DMS53 treated with DMSO at 0.1 percent for 48 hours (cell line): ENCODE measurements around the gene KCNMA1.

Experiments used
- DNase-seq: peaks from one replicate; lab custom pipeline; 2025; ENCODE audit not compliant: unreplicated experiment; lab: John Stamatoyannopoulos, UW

Gene KCNMA1

DNA sequence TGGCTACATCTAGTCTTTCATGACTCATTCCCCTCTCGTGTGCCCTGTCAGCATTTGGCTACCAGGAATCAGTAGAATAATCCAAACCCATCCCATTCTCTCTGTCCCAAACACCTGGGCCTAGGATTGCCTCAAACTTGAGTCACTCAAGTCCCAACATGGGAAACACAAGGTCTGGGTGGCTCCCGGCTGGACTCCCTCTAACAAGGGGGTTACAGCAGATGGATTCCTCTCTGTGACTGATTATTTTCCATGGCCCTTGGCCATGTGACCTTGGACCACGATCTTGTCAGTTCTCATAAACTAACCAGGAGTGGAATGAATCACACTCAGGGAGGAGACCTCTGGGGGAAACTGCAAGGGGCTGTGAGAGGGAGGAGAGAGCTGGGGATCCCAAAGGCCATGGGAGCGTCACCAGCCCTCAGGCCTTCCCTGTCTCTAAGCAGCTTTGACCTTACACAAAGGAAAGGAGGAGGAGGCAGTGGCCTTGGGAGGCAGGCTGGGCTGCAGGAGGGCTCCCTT is 533.1 kb downstream of the KCNMA1 start:
- DNase-seq = no peak

DNA sequence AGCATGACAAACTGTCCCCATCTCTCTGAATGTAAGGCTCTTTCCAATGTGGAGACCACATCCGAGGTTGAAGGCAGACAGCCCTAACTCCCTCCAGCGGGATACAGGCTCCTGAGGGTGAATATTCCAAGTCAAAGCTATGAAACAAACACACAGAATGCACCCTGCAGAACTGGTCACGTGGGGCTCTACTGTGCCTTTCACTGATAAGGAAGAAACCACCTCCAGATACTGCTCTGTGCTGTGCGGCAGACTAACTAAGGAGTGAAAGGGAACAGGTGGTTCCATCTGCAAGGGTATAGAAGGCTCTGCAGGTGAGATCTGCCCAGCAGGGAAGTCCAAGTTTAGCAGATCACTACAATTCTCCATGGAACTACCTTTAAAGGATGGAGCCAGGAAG is 534.4 kb downstream of the KCNMA1 start:
- DNase-seq = no peak

DNA sequence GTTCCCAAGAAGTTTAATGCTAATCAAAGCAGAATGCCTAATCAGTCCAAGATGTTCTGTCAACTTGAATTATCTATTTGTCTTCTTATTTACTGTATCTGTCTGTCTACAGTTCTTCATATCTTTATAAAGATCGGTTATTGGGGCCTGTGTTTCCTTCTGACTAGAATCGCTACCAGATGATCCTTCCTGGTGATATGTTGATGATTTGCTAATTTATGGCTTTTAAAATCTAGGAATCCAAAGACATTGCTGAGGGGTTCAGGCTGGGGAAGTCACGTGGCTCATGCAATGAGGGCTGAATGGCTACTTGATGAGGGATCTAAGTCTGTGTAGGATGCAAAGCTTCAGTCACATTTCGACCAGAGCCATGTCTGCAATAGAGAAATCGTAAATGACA is 536.3 kb downstream of the KCNMA1 start:
- no peak for DNase-seq

DNA sequence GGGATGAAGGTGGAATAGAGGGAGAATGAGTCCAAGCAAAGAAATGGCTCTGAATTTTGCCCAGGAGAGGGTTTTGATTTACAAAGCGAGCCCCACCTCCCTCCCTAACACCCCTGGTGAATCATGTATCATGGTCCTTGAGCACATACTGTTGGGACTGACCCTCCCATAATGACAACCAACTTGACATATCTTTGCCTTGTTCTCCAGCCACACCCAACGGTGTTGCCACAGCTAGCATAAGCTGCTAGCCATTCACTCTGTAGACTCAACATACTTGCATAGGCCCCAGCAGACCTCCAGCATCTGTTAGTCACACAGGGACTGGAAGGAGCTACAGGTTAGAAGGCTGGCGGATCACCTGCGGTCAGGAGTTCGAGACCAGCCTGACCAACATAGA is 538.5 kb downstream of the KCNMA1 start:
- DNase-seq = no peak

DNA sequence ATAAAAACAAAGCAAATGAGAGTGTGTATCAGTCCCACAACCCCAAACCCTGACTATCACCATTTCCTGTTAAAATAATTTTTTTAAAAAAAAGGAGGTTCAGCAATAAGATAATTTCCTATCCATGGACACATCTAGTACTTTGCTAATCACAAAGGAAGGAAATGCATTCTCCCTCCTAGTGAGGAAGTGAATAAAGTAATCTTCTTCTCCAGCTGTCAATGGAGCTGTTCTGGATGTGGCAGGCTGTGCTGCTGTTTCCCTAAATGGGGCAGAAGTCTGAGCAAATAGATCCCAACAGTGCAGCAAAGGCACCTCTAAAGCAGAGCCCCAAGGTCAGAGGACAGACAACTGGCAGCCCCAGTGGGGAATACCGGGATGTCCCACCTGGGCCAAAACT is 540.0 kb downstream of the KCNMA1 start:
- DNase-seq = no peak

DNA sequence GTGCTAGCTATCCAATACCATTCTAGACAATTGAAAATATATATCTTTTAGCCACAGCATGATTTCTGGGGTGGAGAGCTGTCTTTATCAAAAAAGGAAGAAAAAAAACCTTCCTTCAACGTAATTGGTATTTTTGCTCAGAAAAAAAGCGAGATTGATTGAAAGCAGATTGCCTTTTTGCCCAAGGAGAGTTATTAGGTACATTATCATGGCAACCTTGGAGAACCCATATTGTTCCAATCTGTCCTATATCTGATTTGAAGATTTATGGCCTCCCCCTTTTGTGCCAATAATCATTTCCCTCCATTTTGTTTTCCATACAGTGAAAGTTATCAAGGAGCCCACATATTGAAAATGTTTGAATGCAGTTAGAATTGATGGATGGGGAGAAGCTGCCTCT is 544.5 kb downstream of the KCNMA1 start:
- DNase-seq = no peak

DNA sequence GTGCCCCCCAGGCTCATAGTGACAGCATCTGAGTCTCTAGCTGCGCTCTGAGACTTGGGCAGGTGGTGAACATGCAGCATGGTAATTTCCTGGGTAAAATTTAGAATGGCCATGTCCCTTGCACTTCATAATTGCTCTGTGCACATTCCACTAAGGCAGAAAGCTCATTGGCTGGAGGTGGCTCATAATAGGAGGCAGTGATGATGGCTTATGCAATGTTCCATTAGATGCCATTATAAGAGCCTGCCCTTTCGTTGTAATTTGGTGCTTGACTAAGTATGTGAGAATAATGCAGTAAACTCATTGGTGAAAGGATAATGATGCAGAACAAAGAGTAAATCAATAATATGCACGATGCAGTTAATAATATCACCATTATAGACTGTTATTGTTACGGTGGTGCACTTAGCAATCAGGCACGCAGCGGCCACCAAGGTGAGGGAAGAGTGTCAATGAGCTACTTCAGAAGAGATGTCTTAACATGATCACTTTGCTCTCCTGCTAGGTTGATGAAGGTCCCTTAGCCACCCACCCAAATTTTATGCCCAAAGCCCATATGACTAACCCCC is 545.9 kb downstream of the KCNMA1 start:
- no peak for DNase-seq

DNA sequence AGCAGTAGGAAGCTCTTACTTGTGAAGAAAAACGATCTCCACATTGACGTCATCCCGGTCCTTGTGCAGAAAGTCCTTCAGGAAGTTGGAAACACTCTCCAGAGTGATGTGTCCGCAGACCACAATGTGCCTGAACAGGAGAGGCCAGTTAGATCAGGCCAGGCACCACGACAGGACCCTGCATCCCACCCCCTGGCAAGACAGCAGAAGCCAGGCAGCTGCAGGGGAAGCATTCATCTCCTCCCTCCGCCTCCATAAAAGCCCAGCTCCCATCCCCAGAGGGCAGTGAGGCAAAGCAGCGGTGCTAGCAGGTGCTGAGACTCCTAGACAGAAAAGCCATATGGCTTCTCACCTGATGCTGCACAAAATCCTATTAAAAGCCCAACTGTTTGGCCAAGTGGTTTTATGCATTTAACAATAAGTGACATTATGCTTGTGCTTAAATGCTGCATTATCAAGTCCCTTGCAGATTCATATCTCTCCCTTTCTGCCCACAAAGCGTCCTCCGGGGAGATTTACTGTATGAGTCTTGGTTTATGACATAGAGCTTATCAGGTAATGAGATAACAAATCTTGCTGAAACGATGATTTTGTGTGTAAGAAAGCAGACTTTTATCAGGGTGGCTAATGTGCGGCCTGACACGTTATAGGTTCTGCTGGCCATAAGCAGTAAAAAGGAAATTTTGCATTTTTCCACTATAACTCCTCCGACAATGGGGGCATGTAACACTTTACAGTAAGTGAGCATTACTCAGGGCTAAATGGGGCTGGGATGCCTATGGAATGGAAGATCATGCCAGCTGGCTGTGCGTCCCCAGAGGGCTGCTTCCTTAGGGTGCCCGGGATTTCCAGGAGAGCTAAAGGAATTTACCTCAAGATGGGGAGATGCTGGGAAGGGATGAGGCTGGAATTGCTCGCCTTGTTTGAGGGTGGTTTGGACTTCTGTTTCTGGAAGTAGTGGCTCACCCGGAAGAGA is 546.9 kb downstream of the KCNMA1 start:
- no peak for DNase-seq

DNA sequence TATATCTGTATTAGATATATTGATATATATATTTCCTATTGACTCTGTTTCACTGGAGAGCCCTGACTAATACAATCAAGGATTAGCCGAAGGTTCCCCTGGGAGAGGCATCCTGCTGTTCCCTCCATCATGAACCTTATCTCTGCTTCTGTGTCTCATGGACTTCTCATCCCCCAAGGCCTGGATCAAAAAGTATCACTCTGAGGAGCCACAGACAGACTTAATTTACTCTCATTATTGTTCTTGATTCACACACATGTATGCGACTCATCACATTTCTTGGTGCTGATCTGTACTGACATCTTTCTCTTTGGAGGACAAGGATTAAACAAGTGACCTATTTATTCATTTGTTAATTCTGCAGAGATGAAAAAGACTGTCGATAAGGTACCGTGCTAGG is 550.2 kb downstream of the KCNMA1 start:
- DNase-seq = no peak

DNA sequence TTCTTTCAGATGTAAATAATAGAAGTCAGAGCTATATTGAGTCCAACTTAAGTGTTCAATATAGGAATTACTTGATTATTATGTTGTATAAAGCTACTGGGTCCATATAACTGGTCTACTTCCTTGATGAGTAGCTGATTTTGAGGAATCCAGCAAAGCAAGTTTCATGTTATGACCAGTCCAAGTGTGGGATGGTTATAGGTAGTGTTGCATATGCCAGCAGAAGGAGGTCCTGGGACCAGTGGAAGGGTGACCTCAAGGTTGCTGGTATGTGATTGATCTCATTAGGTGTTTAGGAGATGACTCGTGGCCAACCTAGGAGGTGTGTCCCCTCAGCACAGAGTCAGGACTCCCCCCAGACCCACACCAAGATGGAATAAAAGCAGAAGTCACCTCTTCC is 551.5 kb downstream of the KCNMA1 start:
- no peak for DNase-seq

DNA sequence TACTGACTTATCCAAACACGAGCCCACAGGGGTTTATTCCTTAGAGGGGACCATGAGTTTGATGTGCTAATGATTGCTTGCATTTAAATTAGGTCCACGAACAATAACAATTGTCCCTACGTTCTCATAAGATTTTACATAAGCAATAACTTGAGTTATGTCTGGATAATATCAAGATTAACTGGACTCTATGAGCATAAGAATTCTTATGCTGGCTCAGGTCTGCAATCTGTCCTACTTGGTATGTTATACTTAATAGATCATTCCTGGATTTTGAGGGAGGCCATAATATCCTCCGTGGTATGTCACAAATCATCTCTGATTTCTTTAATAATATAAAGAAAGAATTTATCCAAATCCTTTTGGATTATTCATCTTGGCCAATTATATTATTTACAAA is 552.3 kb downstream of the KCNMA1 start:
- no peak for DNase-seq

DNA sequence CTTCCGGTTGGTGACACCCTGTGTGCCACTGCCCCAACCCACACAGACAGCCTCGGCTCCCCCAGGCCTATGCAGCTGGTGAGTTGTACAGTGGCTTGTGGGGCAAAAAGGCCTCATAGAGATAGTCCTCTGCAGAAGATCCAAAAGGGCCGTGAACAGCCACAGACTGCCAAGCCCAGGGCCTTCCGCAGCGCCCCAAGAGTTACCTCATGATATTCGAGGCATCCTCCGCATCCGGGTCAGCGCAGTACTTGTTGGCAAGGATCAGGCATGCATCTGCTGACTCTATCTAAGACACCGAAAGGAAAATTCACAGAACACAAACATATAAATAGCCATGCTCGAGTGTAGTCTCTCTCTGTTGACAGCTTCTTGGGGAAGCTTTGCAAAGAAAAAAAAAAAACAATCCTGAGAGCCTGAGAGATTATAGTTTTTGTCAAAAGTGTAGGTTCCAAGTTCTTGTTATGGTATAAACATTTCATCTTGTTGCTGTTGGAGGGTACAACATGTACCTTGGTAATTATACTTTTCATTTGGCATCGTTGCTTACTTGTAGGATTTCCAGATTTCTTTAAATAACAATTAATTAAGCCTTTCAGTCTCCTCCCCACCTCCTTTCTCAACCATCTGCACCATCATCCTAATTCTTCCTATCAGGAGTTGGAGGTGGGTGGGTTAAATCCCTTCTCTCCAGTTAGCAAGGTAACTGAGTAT is 553.0 kb downstream of the KCNMA1 start:
- no peak for DNase-seq

DNA sequence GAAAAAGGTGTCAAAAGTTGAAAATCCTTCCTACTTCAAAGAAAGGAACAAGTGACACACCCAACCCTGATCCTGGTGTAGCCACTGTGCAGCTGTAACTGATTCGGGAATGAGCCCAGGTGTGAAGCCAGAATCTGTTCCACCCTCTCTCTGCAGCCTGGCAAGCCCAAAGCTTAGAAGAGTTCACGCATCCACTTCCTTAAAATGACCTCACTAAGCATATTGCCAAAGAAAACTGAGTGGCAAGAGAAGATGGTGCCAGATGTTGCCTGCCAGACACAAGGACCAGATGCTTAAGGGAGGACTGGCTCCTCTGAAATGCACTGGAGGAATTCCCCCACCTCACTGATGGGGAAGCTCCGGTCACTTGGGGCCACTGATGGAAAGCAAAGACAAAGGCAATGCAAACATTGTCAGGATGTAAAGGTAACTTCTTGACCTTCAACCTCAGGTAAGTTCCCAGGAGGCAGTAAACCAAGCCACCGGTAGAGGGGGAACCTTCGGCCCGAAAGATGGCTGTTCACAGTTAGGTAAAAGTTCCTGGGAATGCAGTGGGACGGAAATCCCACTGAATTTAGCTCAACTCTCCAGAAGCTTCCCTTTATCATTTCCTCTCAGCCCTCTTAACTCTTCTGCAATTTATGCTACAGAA is 554.9 kb downstream of the KCNMA1 start:
- DNase-seq = no peak

DNA sequence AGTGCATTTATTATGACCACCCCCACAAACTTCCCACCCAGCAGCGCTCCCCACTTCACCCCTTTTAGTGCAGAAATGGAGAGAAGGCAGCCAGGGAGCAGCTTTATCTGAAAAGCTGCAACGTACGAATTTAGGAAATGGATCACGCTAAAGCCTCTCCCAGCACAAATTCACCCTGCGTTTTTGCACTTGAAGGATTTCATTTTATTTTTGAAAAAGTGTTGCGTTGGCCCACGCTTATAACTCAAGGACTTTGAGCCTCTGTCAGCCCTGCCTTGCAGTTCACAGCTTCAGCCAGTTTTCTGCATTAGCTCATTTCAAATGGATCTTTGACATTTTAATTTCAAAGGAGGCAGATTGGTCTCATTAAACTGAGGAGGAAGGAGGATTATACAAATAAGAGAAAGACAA is 556.1 kb downstream of the KCNMA1 start:
- no peak for DNase-seq

DNA sequence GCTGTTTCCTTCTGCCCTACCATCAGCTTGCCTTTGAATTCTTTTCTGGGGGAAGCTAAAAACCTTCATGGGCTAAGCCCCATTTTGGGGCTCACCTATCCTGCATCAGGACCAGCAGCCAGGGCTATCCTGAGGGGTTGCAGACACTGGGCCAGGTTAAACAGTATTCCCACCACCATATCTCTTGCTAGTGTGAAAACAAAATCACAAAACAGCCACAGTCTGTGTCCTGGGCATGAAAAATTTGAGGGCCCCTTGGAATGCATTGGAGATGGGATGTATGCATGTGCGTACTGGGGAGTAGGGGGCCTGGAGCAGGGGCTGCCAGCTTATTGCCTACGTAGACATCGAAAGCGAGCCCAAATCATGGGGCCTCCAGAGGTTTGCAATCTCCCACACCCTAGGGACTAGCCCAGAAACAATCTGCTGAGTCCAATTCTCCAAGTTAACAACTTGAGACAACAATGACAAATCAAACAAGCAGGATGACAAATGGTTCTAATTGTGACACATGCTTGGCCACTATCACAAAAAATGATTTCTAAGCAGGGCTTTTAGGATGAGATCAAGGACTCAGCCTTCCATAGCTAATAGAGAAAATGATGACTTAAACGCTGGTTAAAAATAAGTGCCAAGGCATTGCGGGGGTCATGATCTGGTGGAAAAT is 557.1 kb downstream of the KCNMA1 start:
- no peak for DNase-seq

DNA sequence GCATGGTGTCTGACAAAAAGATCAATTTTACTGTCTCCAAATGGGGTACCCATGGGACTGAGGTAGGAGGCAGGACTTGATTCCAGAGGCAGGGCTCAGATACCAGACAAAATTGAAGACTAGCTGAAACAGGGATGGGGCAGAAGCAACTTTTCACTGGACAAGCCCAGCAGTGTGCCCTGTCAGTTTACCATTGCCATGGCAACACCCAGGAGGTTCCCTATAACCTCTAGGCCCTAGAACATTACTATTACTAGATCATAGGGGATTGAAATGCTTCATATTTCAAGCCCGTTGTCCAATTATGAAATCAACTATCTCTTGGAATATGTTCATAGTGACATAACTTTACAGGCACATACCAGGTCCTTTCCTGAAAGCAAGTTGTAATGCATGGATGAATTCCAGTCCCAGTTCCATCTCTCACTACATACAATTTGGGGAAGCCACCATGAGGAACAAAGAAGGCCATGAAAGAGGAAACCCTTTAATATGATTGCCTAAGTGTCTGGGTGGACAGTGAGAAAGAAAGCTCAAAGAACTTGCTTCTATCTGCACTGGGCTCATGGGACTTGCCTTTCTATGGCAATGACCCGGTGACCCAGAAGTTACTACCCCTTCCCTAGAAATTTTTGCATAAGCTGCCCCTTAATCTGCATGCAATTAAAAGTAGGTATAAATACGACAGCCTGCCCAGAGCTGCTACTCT is 557.9 kb downstream of the KCNMA1 start:
- DNase-seq = no peak

DNA sequence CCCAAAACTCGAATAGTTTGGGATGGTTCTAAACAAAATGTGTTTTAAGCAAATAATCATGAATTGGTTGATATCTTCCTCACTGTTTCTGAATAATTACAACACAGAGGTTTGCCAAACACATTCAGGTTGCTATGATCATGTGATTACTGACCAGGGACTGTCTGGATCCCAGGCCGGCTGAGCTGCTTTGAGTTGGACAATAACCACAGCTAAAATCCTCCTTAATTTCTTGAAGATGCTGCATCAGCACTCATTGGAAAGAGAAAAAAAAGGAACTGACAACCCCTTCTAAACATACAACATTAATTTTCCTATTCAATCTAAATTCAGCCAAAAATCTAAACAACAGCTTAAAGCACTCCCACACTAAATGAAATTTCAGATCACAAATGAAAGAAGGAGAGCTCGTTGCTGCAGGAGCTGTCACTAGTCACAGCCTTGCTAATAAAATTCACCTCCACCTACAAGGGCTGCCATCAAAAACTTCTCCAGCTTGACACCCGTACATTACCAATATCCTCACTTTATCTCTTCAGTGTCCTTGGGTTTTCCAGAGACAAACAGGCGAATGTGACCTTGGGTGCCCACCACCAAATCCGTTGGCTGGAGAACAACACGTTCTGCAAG is 560.2 kb downstream of the KCNMA1 start:
- no peak for DNase-seq

DNA sequence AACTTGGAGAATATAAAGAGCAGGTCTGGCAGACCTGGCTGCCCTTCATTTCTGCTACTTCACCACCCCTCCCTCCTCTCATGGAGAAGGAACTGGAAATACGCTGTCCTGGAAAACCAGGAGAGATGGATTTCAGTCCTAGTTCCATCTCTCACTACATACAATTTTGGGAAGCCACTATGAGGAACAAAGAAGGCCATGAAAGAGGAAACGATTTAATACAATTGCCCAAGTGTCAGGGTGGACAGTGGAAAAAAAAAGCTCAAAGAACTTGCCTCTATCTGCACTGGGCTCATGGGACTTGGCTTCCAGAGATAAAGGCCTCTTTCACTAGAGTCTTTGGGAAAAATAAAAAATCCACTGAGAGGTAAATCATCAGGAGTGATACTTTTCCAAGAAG is 561.7 kb downstream of the KCNMA1 start:
- DNase-seq = no peak

DNA sequence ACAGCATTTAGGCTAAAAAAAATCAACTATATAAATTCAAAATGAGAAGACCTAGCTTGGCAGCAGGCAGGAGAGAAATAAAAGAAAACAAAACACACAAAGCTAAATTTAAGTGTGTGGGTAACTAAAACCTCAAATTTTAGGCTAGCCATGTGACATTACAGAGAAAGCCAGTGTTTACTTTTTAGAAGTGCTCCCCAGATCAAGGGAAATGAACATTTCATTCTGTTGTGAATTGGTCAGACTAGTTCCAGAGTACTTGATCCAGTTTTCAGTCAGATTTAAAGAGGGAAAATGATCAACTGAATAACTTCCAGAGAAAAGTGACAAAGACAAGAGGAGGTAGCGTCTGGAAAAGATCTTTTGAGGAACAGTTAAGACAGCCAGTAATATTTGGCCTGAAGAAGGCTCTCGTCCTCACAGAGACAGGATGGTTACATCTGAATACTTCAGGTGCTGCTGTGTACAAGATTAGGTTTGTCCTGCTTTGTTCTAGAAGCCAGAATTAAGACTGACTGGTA is 563.4 kb downstream of the KCNMA1 start:
- DNase-seq = no peak

DNA sequence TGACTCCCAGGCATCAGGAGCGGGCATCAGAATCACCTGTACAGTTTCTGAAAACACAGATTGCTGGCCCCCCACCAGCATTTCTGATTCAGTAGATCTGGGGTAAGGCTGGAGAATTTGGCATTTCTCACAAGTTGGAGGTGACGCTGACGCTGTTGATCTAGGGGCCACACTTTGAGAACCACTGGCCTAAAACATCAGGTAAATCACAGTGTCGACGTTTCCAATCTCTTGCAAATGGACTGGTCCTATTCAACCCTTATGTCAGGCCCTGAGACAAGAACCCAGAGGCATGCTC is 564.0 kb downstream of the KCNMA1 start:
- no peak for DNase-seq
